ENCODE measurements around the gene ZNF141. TPM values are rescaled to one million over a fixed set of nuclear protein-coding genes. Genes with fewer than 3 reads are reported as not detected.
"Not testable (repeated sequence)": the region's sequence is repeated elsewhere in the genome, so short reads cannot be mapped to it uniquely, and the experiment has no call there.

ZNF141 gene
- total RNA-seq = 38.7 TPM

- DNase-seq (ENCODE audit: low spot score) = peak; percentile 98
These were observed at the start of gene ZNF141 for GRCh38 chr4:337143-337931. Gene ZNF141 (plus strand): TSS chr4:337814. CDS start chr4:337984, 170 bp downstream.

GRCh38 chr4:288891-289290 lies 48.7 kb upstream of the ZNF141 start:
- no peak for DNase-seq (ENCODE audit: low spot score)

- DNase-seq (ENCODE audit: low spot score) = no peak
These were observed 42.9 kb upstream of the ZNF141 start for GRCh38 chr4:294732-295131.

- no peak for DNase-seq (ENCODE audit: low spot score)
These were observed 35.2 kb upstream of the ZNF141 start for GRCh38 chr4:302381-302780.

GRCh38 chr4:304516-304915 lies 33.1 kb upstream of the ZNF141 start:
- DNase-seq (ENCODE audit: low spot score) = not testable (repeated sequence)

- peak; percentile 71 for DNase-seq (ENCODE audit: low spot score)
These were observed 32.5 kb upstream of the ZNF141 start, which contains the start of gene ZNF732 for GRCh38 chr4:304969-305680. Gene ZNF732 (minus strand): TSS chr4:305474. CDS start chr4:305310, 164 bp downstream.

GRCh38 chr4:306551-306961 lies 31.1 kb upstream of the ZNF141 start:
- DNase-seq (ENCODE audit: low spot score) = no peak

- DNase-seq (ENCODE audit: low spot score) = no peak
These were observed 27.8 kb upstream of the ZNF141 start for GRCh38 chr4:309807-310206.

GRCh38 chr4:314296-314903 lies 23.2 kb upstream of the ZNF141 start:
- DNase-seq (ENCODE audit: low spot score) = no peak

GRCh38 chr4:328729-329128 lies 8.9 kb upstream of the ZNF141 start:
- no peak for DNase-seq (ENCODE audit: low spot score)

- no peak for DNase-seq (ENCODE audit: low spot score)
These were observed 2.1 kb upstream of the ZNF141 start for GRCh38 chr4:335515-335914.

- DNase-seq (ENCODE audit: low spot score) = peak; percentile 45
These were observed 1.3 kb upstream of the ZNF141 start for GRCh38 chr4:336099-336892.

GRCh38 chr4:336893-337142 lies 796 bp upstream of the ZNF141 start:
- peak; percentile 54 for DNase-seq (ENCODE audit: low spot score)

- peak; percentile 45 for DNase-seq (ENCODE audit: low spot score)
These were observed 531 bp downstream of the ZNF141 start for GRCh38 chr4:337932-338758.

- DNase-seq (ENCODE audit: low spot score) = no peak
These were observed 1.1 kb downstream of the ZNF141 start for GRCh38 chr4:338759-339097.

- DNase-seq (ENCODE audit: low spot score) = no peak
These were observed 2.4 kb downstream of the ZNF141 start for GRCh38 chr4:340011-340410.

- no peak for DNase-seq (ENCODE audit: low spot score)
These were observed 35.6 kb downstream of the ZNF141 start for GRCh38 chr4:373062-373839.

- DNase-seq (ENCODE audit: low spot score) = no peak
These were observed 36.9 kb downstream of the ZNF141 start for GRCh38 chr4:374298-375160.

- DNase-seq (ENCODE audit: low spot score) = no peak
These were observed 46.8 kb downstream of the ZNF141 start for GRCh38 chr4:384311-385010.
